GM18499 (cell line): Measurements from ENCODE around the gene SEPHS1.
"Not testable (repeated sequence)": the region's sequence is repeated elsewhere in the genome, so short reads cannot be mapped to it uniquely, and the experiment has no call there.

Experiments
- ATAC-seq: cut with Tn5 transposase; IDR thresholded peaks from one replicate; pipeline ENCODE4 v1.9.1; 2021; ENCODE audit warnings: moderate number of reproducible peaks; ENCODE audit not compliant: insufficient read depth, unreplicated experiment

The SEPHS1 gene

GRCh38 chr10:13330980-13331379 lies 17.1 kb downstream of the SEPHS1 start:
- not testable (repeated sequence) for ATAC-seq

GRCh38 chr10:13329565-13329964 lies 18.5 kb downstream of the SEPHS1 start:
- ATAC-seq = no peak

GRCh38 chr10:13328613-13329012 lies 19.5 kb downstream of the SEPHS1 start:
- ATAC-seq = no peak

- ATAC-seq = no peak
Measured at GRCh38 chr10:13328126-13328525, 20.0 kb downstream of the SEPHS1 start.

- ATAC-seq = no peak
Measured at GRCh38 chr10:13327534-13327933, 20.6 kb downstream of the SEPHS1 start.

GRCh38 chr10:13322615-13323148 lies 25.4 kb downstream of the SEPHS1 start:
- ATAC-seq = no peak

- ATAC-seq = no peak
Measured at GRCh38 chr10:13321576-13321975, 26.5 kb downstream of the SEPHS1 start.

GRCh38 chr10:13319166-13319565 lies 28.9 kb downstream of the SEPHS1 start:
- no peak for ATAC-seq

GRCh38 chr10:13317474-13317873 lies 30.6 kb downstream of the SEPHS1 start:
- ATAC-seq = no peak

GRCh38 chr10:13316635-13317311 lies 31.3 kb downstream of the SEPHS1 start:
- no peak for ATAC-seq

GRCh38 chr10:13315361-13315760 lies 32.7 kb downstream of the SEPHS1 start:
- ATAC-seq = no peak

- ATAC-seq = no peak
Measured at GRCh38 chr10:13311177-13311575, 36.9 kb downstream of the SEPHS1 start.

- ATAC-seq = no peak
Measured at GRCh38 chr10:13310518-13311176, 37.4 kb downstream of the SEPHS1 start.

- ATAC-seq = no peak
Measured at GRCh38 chr10:13309792-13310191, 38.3 kb downstream of the SEPHS1 start.

GRCh38 chr10:13308096-13308495 lies 40.0 kb downstream of the SEPHS1 start:
- ATAC-seq = no peak

- ATAC-seq = no peak
Measured at GRCh38 chr10:13306103-13306502, 42.0 kb downstream of the SEPHS1 start.

- no peak for ATAC-seq
Measured at GRCh38 chr10:13302821-13303555, 45.1 kb downstream of the SEPHS1 start.

GRCh38 chr10:13299437-13300287 lies 48.4 kb downstream of the SEPHS1 start, which contains the start of gene PHYH:
TSS of gene PHYH (minus strand) at chr10:13300064. CDS start at chr10:13300042, 22 bp downstream.
- peak; percentile 39 for ATAC-seq

GRCh38 chr10:13298748-13299436 lies 49.2 kb downstream of the SEPHS1 start:
- ATAC-seq = no peak
